ENCODE data around the gene HFE. TPM values are rescaled to one million over a fixed set of nuclear protein-coding genes. Genes with fewer than 3 reads are reported as not detected.

The HFE gene
- total and polyA plus RNA-seq, 2 of the 13 experiments (the other 11 are each of a cell fraction or from before 2014, with no cell fraction given) = 3.7 to 6.3 TPM

- TF ChIP-seq ZBTB33 (CRISPR knock-in tag; IDR thresholded peaks at IDR 0.05) (no peak), PHF5A (CRISPR knock-in tag; IDR thresholded peaks at IDR 0.05; ENCODE audit: low read depth, unreplicated experiment) (no peak), ZSCAN29 (CRISPR knock-in tag; conservative IDR thresholded peaks at IDR 0.05) (0 out of 2 replicates have a peak, but pooled peaks have one; percentile 9), PAX8 (CRISPR knock-in tag; IDR thresholded peaks at IDR 0.05; ENCODE audit: borderline replicate concordance) (0 out of 2 replicates have a peak, but pooled peaks have one; percentile 10), BCL3 (CRISPR knock-in tag; IDR thresholded peaks at IDR 0.05) (0 out of 2 replicates have a peak, but pooled peaks have one; percentile 34), ZHX2 (IDR thresholded peaks at IDR 0.05; ENCODE audit: low read depth) (no peak), ZHX2 (CRISPR knock-in tag; IDR thresholded peaks at IDR 0.05; ENCODE audit: borderline replicate concordance) (peak; percentile 37), ZBTB21 (CRISPR knock-in tag; IDR thresholded peaks at IDR 0.05) (no peak), HNF1B (CRISPR knock-in tag; IDR thresholded peaks at IDR 0.05) (no peak), KLF12 (CRISPR knock-in tag; IDR thresholded peaks at IDR 0.05; ENCODE audit: borderline replicate concordance) (no peak), ATAD3A (CRISPR knock-in tag; IDR thresholded peaks at IDR 0.05) (no peak), CREB3 (CRISPR knock-in tag; IDR thresholded peaks at IDR 0.05) (no peak), BCLAF1 (IDR thresholded peaks at IDR 0.05) (no peak), FOXJ3 (CRISPR knock-in tag; IDR thresholded peaks at IDR 0.05; ENCODE audit: borderline replicate concordance) (0 out of 2 replicates have a peak, but pooled peaks have one; percentile 2), GFI1 (CRISPR knock-in tag; IDR thresholded peaks at IDR 0.05; ENCODE audit: borderline replicate concordance) (0 out of 2 replicates have a peak, but pooled peaks have one; percentile 17)
These were observed 36.4 kb downstream of the HFE start (continued) for GRCh38 chr6:26123675-26123946.
